SK-N-MC (cell line): ENCODE data around the gene CT47A1.

Experiments used
- EZH2 ChIP-seq: fragments of 200-600 bp; sonication (generic); IDR thresholded peaks from one replicate; pipeline ENCODE4 v1.6.1; 2017; ENCODE audit warnings: antibody characterized with exemption
- FOXP2 ChIP-seq: optimal IDR thresholded peaks from 2 replicates; pipeline ENCODE3; 2011; ENCODE audit warnings: mild to moderate bottlenecking, moderate library complexity; ENCODE audit not compliant: insufficient read depth; ENCODE audit errors: extremely low read length, control extremely low read depth
- POLR2AphosphoS5 ChIP-seq: IDR thresholded peaks from 2 replicates; pipeline ENCODE4 v1.6.1; 2012; ENCODE audit warnings: mild to moderate bottlenecking, low read depth, low read length, borderline replicate concordance

- TF ChIP-seq POLR2AphosphoS5 (no peak), EZH2 (no peak), FOXP2 (no peak)
Observed at GRCh38 chrX:121032531-121032930, 47.0 kb upstream of the CT47A1 start.
